Fibroblast of the aortic adventitia (primary cell): ENCODE measurements around the gene VDR. TPM values are rescaled to one million over a fixed set of nuclear protein-coding genes. Genes with fewer than 3 reads are reported as not detected.

Source experiments
- DNase-seq: peaks from one replicate; pipeline ENCODE4 v3.0.0-alpha.2; 2010; ENCODE audit warnings: low read depth
- H3K4me3 ChIP-seq: 2 replicates; pipeline ENCODE4 v1.5.1; 2011; ENCODE audit warnings: low read depth, mild to moderate bottlenecking, control low read depth, low read length, moderate library complexity
- total RNA-seq: library from RNA; depleted of rRNA; stranded (reverse); fragments of >200 nt; gene quantifications from 2 replicates; pipeline ENCODE4 v1.2.3, GENCODE V29; 2012; ENCODE audit warnings: low replicate concordance
- TF ChIP-seq, protein P1 (sequence below): IDR thresholded peaks from 2 replicates; pipeline ENCODE4 v1.5.1; 2011; ENCODE audit warnings: mild to moderate bottlenecking, low read length, control low read depth, inconsistent platforms; ENCODE audit not compliant: insufficient read depth

The VDR gene
- 5.0 and 12.5 TPM in 2 replicates for total RNA-seq

DNA sequence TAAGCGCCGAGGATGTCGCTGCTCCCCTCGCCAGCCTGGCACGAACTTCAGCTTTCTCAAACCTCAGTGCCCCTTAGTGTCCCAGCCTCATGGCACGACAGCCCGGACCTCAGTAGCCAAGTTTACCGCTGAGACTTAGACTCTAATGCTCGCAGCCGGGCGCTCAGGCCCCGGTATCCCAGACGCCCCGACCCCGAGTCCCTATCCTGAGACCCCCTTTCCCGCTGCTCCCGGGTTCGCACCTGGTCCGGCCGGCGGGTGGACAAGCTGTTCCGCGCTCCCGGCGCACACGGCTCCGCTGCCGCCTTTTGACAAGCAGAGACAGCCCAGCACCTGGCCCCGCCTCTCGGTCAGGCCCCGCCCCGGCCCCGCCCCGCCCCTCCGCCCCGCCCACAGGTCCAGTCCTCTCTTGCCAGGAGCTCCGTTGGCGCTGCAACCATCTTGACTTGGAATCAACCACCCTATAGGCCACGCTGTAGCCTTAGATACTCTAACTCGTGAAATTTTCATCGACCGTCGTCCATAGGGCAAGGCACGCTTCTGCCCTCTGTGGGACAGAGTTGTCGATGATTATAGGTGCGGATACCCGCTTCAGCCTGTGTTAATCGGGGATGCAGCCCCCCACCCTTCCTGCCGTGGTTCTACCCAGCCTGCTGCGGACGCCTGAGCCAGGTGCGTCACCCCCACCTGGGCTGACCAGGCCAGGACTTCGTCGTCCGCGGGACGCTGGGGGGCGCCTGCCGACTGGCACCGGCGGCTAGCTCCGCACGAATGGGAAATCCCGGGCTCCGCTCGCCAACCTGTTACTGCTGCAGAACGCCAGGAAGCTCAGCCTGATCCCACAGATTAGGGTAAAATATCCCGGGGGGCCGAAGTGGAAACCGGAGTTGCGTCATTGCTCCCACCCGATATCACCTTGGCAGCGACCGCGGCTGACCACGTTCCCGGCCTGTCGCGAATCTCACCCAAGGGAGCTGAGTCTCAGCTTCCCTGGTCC, at the start of gene VDR:
Gene VDR, minus strand, starts transcription at position 282 of the 997 bp plus-strand sequence. CDS start 25,881 bp downstream, outside the sequence.
- TF ChIP-seq, protein P1, sequence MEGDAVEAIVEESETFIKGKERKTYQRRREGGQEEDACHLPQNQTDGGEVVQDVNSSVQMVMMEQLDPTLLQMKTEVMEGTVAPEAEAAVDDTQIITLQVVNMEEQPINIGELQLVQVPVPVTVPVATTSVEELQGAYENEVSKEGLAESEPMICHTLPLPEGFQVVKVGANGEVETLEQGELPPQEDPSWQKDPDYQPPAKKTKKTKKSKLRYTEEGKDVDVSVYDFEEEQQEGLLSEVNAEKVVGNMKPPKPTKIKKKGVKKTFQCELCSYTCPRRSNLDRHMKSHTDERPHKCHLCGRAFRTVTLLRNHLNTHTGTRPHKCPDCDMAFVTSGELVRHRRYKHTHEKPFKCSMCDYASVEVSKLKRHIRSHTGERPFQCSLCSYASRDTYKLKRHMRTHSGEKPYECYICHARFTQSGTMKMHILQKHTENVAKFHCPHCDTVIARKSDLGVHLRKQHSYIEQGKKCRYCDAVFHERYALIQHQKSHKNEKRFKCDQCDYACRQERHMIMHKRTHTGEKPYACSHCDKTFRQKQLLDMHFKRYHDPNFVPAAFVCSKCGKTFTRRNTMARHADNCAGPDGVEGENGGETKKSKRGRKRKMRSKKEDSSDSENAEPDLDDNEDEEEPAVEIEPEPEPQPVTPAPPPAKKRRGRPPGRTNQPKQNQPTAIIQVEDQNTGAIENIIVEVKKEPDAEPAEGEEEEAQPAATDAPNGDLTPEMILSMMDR, result peak; percentile 50
- peak within 1 kb of the TSS; percentile 94 for H3K4me3 ChIP-seq
- DNase-seq, result peak; percentile 73

DNA sequence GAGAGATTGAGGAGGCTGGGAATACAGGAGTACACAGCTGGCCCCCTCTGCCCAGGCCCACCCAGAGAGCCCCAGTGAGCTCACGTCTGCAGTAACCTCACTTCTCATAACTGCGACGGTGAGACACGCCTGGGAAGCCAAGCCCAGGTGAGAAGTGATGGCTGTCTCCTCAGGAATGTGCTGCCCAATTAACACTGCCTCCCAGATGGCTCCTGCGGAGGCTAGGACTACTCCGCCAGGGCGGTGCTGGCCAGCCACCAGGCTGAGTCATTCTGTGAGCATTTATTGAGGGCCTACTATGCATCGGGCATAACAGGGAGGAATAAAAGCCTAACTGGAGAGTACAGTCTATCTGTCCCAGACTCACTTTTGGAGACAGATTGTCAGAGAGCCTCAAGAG, 49.3 kb upstream of the VDR start:
- DNase-seq, result no peak

DNA sequence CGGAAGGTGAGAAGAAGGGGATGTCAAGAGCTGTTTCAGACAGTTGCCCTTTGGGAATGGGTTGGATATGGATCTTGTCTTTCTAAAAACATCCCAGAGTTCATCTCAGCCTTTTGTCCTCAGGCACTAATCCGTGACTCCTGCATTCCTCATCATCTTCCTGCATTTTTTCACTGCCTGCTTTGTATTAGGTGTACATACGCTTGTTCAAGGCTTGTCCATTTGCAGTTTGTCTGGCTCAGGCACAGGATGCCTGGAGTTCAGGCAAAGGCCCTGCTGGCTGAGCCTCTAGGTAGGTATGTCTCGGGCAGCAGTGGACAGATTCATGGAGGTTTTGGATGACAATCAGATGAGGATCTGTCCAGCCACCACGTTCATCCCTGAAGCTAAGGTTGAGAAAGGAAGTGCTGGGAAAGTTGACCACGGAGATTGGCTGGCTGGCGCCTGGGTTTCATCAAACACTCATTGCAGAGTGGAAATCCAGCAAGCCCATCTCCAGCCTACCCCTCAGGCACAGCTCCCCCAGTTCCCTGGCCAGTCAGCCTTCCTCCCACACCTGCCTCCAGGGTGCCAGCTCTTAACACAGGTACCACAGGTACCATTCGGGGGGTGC, 46.2 kb upstream of the VDR start:
- TF ChIP-seq, protein P1, result no peak
- no peak for DNase-seq
- no peak overlapping the region for H3K4me3 ChIP-seq

More for the DNA sequence above, 49.3 kb upstream of the VDR start:
- TF ChIP-seq, protein P1, result no peak
- H3K4me3 ChIP-seq, result no peak overlapping the region

DNA sequence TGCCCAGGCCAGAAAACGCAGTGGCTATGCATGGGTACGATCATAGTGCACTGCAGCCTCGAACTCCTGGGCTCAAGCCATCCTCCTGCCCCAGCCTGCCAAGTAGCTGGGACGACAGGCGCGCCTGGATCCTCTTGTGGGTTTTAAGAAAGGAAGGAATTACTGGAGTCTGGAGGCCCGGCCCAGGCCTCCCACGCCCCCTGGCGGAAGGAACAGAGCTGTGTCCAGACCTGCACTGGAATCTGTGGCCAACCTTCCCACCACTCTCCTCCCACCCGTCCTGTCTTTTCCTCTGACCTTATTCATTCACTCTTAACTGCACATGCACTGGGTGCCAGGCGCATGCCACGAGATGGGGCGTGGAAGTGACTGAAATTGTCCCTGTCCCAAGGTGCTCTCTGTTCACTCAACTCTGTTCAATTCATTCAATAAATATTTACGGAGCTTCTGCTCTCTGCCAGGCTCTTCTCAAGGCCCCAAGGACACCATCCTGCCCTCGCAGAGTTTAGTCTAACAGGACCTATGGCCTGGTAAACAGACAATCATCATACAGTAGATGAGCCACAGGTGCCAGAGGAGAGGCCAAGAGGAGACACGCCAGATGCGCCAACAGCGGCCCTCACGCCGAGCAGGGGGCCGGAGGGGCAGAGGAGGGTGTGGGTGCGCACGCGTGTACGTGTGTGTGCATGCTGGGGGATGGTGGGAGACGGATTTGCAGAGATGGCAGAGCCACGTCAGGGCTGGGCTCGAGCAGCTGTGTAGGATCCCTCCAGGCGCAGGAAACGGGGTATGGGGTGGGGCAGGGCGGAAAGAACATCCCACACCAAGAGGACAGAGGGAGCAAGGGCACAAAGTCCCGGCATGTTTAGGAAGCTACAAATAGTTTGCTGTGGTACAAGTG, 44.9 kb upstream of the VDR start:
- H3K4me3 ChIP-seq, result no peak overlapping the region
- TF ChIP-seq, protein P1, result peak; percentile 94
- DNase-seq, result peak; percentile 81

DNA sequence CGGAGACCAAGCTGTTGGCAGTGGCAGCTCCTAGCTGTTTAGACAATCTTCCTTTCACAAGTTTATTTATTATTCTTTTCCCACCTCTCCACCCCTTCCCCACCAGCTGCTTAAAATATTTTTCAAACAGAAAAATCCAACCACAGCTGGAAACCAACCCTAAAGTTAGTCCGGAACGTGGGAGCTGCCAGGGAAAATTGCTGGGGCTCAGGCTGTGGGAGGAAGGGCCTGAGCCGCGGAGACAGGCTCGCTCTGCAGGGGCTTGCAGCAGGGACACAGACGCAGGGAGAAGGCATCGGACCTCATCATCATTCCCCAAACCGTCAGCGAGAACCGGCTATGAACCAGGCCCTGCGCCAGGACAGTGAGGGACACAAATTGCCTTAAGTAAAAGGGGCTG, 42.5 kb upstream of the VDR start:
- TF ChIP-seq, protein P1, result no peak
- no peak overlapping the region for H3K4me3 ChIP-seq
- no peak for DNase-seq
